Activated T-cell treated with anti-CD3 and anti-CD28 coated beads for 24 hours (primary cell): ENCODE measurements around the gene MTCH1.
A peak's percentile ranks its signal among the peaks of the same experiment; 100 is the strongest.

Experiments used
- DNase-seq: peaks from one replicate; pipeline ENCODE4 v3.0.0-alpha.2; 2020; ENCODE audit warnings: low read depth

MTCH1 gene

GRCh38 chr6:36985808-36986703 is at the start of gene MTCH1:
TSS of gene MTCH1 (minus strand) at chr6:36986196. CDS start at chr6:36986173, 23 bp downstream.
- peak; percentile 80 for DNase-seq

- no peak for DNase-seq
Measured at GRCh38 chr6:37033819-37034795, 48.1 kb upstream of the MTCH1 start.

- DNase-seq: peak; percentile 42
Measured at GRCh38 chr6:37033255-37033654, 47.3 kb upstream of the MTCH1 start.

GRCh38 chr6:37032239-37032638 is 46.2 kb upstream of the MTCH1 start:
- no peak for DNase-seq

GRCh38 chr6:37030599-37030998 is 44.6 kb upstream of the MTCH1 start:
- DNase-seq: no peak

GRCh38 chr6:37029249-37029971 is 43.4 kb upstream of the MTCH1 start:
- DNase-seq: no peak

- DNase-seq: no peak
Measured at GRCh38 chr6:37027811-37028469, 41.9 kb upstream of the MTCH1 start.

- no peak for DNase-seq
Measured at GRCh38 chr6:37027036-37027720, 41.2 kb upstream of the MTCH1 start.

GRCh38 chr6:37025621-37026466 is 39.8 kb upstream of the MTCH1 start:
- DNase-seq: no peak

- peak; percentile 28 for DNase-seq
Measured at GRCh38 chr6:37024656-37025337, 38.8 kb upstream of the MTCH1 start.

GRCh38 chr6:37022135-37022863 is 36.3 kb upstream of the MTCH1 start:
- no peak for DNase-seq

- DNase-seq: peak; percentile 51
Measured at GRCh38 chr6:37021356-37022129, 35.5 kb upstream of the MTCH1 start.

GRCh38 chr6:37020812-37021211 is 34.8 kb upstream of the MTCH1 start:
- no peak for DNase-seq

GRCh38 chr6:37020381-37020780 is 34.4 kb upstream of the MTCH1 start:
- DNase-seq: no peak

- no peak for DNase-seq
Measured at GRCh38 chr6:37019065-37019450, 33.1 kb upstream of the MTCH1 start.

GRCh38 chr6:37018198-37019064 is 32.4 kb upstream of the MTCH1 start:
- peak; percentile 83 for DNase-seq
